ENCODE measurements around the gene OR14A2.
"Not testable (repeated sequence)": the region's sequence is repeated elsewhere in the genome, so short reads cannot be mapped to it uniquely, and the experiment has no call there.

Gene OR14A2

GRCh38 chr1:247748041-247748440 lies at the start of gene OR14A2:
Gene OR14A2, minus strand, starts transcription at chr1:247748141.
- no peak for DNase-seq (ENCODE audit: low read depth)
- no peak within 1 kb of the TSS for H3K4me3 ChIP-seq (ENCODE audit: low read depth, low read length)
- no peak for TF ChIP-seq CTCF (IDR thresholded peaks at IDR 0.05; ENCODE audit: control insufficient read depth, extremely low read depth, insufficient read depth)

GRCh38 chr1:247797518-247797917 lies 49.6 kb upstream of the OR14A2 start:
- TF ChIP-seq CTCF (IDR thresholded peaks at IDR 0.05; ENCODE audit: control insufficient read depth, extremely low read depth, insufficient read depth): no peak
- no peak overlapping the region for H3K4me3 ChIP-seq (ENCODE audit: low read depth, low read length)
- no peak for DNase-seq (ENCODE audit: low read depth)

- TF ChIP-seq CTCF (IDR thresholded peaks at IDR 0.05; ENCODE audit: control insufficient read depth, extremely low read depth, insufficient read depth): no peak
- H3K4me3 ChIP-seq (ENCODE audit: low read depth, low read length): no peak overlapping the region
- DNase-seq (ENCODE audit: low read depth): no peak
Observed at GRCh38 chr1:247769603-247770002, 21.7 kb upstream of the OR14A2 start.

- no peak for DNase-seq (ENCODE audit: low read depth)
- no peak within 1 kb of the TSS for H3K4me3 ChIP-seq (ENCODE audit: low read depth, low read length)
- no peak for TF ChIP-seq CTCF (IDR thresholded peaks at IDR 0.05; ENCODE audit: control insufficient read depth, extremely low read depth, insufficient read depth)
Observed at GRCh38 chr1:247760456-247760855, 12.5 kb upstream of the OR14A2 start, which contains the start of gene OR1C1. Gene OR1C1, minus strand, starts transcription at chr1:247760556. Its CDS starts 2,150 bp downstream, at chr1:247758406.

- H3K4me3 ChIP-seq (ENCODE audit: low read depth, low read length); DNase-seq (ENCODE audit: low read depth): not testable (repeated sequence)
Observed at GRCh38 chr1:247754311-247754710, 6.4 kb upstream of the OR14A2 start.

- no peak for DNase-seq (ENCODE audit: low read depth)
- no peak overlapping the region for H3K4me3 ChIP-seq (ENCODE audit: low read depth, low read length)
- TF ChIP-seq CTCF (IDR thresholded peaks at IDR 0.05; ENCODE audit: control insufficient read depth, extremely low read depth, insufficient read depth): no peak
Observed at GRCh38 chr1:247749870-247750269, 1.9 kb upstream of the OR14A2 start.

- no peak overlapping the region for H3K4me3 ChIP-seq (ENCODE audit: low read depth, low read length)
- DNase-seq (ENCODE audit: low read depth): no peak
- TF ChIP-seq CTCF (IDR thresholded peaks at IDR 0.05; ENCODE audit: control insufficient read depth, extremely low read depth, insufficient read depth): no peak
Observed at GRCh38 chr1:247747616-247748015, 325 bp downstream of the OR14A2 start.

Data from LNCaP clone FGC (cell line).